ENCODE results near the gene CORO2A.
"Not testable (repeated sequence)": the region's sequence is repeated elsewhere in the genome, so short reads cannot be mapped to it uniquely, and the experiment has no call there.

The CORO2A gene

DNA sequence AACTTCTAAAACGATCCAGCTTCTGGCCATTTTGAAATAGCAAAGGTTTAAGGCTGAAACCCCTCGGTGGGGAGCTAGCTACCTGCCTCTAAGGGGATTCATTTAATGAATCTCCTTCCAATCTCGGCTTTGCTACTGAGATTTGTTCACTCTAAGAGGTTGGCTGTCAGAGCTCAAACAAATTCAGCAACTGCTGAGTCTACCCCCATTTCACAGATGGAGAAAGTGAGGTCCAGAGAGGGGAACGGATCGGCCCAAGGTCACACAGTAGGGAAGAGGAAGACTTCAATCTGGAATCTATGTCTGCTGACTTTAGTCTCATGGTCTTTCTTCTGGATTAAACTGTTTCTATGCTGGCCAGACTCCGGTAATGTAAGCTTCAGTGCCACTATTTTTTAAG lies 3.0 kb downstream of the CORO2A start:
- no peak for DNase-seq

DNA sequence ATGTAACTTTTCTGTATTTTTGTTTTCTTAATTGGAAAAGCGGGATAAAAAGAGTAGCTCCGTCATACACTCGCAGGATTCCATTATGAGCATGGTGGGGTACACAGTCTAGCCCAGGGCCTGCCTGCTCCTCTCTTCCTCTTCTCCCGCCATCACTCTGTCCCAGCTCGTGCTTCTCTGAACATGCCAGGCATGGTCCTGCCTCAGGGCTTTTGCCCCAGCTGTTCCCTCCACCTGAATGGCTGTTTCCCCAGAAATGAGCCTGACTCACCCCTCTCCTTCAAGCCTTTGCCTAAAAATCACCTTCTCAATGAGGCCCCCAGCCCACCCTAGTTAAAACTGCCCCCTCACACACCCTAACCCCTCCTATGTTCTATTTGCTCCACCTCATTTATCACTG lies 4.5 kb downstream of the CORO2A start:
- DNase-seq: no peak

DNA sequence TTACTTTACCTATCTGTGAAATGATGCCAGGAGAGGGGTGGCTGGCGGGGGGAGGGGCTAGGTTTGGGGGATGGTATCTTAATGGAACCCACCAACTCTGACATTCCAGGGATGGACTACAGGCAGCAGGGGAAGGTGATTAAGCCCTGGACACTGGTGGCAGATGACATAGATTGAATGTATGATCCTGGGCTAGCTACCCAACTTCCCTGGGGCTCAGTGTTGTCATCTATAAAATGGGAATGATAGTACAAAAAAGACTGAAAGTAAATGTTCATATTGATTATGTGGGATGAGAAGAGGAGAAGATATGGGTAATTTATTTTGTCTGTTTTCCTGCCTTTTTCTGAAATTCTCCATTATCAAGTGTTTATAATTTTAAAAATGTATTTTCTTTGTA lies 6.2 kb downstream of the CORO2A start:
- no peak for DNase-seq

DNA sequence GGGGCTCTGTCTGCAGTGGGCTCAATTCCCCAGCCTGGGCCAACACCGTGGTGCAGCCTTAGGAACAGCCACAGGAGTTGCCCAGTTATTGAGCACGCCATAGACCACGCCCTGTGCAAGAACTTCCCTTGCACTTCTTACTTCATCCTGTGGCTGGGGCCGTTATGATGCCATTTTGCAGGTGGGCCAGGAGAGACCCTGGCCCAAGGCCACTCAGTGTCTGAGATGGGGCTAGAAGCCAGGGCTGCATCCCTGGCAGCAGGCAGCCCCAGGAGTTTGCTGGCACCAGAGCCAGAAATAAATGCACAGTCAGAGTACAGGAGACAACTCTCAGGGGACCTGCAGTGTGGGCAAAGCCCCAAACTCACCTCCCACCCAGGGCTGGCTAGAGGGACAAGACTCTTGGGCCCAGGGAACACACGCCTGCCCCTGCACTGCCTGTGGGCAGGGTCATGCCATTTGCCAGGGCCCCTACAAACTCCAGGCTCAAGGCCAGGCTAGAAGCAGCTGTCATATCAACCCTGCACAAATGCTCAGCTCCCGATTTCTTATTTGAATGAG lies 6.7 kb downstream of the CORO2A start:
- no peak for DNase-seq

DNA sequence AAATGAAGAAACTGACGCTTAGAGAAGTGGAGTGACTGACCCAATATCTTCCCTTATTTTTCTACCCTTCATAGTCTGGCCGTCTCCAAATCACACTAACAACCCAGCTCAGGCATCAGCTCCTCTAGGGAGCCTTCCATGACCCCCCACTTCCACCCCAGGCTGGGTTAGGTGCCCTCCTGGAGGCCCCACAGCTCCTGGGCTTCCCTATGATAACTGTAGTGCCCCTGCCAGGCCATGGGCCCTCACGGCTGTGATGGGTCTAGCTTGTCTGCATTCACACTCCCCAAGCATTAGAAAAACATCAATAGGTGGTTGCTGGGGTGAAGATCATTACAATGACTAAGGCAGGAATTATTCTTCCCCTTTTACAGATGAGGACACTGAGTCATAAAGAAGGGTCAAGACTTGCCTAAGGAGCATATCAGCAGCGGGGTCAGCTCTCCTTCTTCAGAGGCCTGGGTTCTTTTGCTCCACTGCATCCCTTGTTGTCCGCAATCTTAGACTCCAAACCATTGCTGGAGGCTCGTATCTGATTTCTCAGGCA lies 7.3 kb downstream of the CORO2A start:
- DNase-seq: no peak

DNA sequence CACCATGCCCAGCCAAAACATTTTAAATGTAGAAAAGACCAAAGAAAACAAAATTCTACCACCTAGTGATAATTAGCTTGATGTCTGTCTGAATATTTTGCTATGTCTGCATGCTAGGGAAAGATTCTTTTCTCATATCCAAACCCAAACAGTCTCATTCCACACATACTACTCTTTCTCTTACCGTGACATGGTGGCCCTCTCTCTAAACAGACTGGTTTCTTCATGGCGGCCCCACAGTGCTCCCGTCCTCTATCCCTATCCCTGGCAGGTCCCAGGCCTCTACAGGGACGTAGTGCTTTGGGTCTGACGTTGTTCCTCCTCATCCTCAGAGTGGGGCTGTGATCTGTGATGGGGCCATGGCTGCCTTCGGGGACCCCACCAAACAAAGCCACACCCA lies 8.1 kb downstream of the CORO2A start:
- DNase-seq: no peak

DNA sequence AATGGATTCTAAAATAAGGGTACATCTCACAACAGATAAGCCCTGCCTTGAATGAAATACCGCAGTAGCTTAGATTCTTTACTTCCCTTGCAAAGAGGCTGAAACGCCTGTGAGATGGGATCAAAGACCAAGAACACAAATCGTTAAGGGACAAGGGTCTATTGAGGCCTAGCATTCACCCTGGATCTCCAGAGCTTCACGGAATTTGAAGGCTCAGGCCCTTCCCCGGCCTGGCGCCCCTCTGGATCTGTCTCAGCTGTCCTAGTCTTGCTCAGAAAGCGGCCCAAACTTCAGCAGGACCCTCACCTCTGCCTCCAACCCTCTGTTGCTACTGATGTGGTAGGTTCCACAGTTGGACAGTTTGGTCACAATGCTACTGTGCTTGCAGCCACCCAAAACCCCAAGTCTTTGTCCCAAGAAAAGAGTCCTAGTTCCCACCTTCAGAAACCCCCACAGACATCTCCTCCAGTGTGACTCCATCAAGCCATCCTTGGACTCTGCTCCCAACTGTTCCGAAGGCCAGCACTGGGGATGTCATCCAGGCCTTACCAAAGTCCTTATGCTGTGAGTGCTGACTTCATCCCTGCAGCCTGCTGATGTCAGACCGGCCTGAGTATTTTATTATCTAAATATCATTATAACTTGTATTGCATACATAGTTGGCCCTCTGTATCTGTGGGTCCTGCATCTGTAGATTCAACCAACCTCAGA lies 9.4 kb downstream of the CORO2A start:
- DNase-seq: no peak

DNA sequence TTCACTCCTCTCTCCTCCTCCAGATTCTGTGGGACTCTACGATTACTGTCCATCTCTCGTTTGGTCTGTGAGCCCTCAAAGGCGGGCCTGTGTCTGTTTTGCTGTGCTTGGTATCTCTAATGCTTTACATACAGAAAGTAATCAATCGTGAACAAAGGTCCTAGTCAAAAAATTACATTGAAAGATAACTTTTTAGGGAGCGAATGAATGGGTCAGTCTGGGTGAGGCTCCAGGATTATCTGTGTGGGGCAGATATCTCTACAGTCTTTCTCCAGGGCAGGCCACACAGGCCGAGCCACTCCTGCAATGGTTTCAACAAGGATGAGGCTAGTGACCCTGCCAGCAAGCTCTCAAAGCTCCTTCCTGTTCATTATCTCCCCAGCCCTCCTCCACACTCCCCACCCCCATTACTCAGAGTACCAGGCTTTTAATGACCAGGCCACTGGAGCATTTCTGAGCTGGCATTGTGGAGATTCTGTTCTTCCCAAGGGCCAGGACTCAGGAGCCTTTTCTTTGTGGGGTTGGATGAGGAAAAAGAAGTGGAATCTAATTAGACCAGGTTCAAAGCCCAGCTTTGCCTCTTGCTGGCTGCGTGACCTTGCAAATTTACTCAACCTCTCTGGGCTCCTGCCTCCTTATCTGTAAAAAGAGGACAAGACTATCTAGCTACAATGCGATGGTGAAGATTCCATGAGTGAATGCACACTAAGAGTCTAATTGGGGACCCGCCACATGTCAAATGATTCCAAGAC lies 10.2 kb downstream of the CORO2A start:
- DNase-seq: no peak

DNA sequence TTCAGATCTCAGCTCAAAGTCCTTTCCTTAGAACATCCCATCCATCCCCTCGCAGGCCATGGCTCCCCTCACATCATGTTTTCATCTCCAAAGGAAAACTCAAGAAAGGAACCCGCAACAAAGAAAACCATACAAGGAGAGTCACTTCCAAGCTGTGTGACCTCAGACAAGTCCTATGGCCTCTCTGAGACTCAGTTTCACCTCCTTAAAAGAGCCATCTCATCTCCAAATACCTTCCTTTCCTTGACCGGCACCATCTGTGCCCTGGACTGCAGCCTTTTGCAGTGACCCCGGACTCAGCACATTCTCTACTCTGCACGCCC lies 10.7 kb downstream of the CORO2A start:
- DNase-seq: no peak

DNA sequence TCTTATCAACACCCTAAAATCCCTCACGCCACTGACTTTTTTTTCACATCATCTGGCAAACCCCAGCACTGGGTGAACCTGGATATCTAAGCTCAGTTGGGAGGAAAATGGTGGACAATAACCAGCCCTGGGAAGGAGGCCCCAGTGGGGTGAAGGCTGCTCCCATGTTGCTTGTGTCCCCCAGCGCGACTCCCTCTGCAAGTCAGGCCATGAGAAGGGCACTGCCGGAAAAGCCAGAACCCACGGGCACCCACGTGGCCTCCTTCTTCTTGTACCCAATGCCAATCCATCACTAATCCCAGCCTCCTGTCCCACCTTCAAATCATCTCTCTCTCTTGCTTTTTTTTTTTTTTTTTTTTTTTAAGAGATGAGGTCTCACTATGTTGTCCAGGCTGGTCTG lies 11.4 kb downstream of the CORO2A start:
- no peak for DNase-seq

- DNase-seq: no peak
These were observed 13.3 kb downstream of the CORO2A start for GRCh38 chr9:98178874-98179850.

DNA sequence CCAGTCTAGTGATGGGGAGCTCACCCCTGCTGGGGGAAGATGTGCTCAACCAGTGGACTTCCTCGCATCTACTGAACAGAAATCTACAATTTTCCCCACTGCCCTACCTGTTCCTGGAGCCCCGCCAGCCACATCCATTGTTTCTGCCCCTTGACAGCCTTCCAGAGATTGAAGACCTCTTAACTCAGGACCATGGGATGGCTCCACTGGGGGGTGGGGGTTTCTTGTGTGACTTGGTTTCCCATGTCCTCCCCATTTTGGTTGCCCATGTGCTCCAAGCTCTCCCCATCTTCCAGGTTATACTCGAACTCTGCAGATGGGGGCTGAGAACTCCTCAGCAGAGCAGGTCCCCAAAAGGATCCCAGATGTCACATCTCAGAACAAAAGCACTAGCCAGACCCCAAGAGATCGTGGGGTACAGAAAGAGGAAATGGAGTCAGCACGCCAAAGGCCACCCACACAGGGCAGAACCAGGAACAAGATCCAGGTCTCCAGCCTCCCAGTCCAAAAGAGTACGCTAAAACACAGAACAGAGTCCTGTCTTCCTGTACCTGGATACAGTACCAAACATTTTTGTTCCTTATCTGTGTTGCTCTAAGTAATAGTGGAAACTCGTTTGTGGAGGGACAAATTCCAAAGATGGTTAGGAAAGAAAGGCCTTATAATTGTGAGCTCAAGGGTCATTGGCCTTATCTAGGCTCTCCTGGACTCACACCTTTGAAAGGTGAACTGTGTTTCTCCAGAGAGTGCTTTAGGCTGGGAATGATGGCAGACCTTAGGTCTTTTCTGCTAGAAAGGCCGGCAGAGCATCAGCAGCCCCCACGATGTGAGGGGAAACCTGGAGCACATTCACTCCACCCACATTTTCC lies 15.8 kb downstream of the CORO2A start:
- DNase-seq: no peak

DNA sequence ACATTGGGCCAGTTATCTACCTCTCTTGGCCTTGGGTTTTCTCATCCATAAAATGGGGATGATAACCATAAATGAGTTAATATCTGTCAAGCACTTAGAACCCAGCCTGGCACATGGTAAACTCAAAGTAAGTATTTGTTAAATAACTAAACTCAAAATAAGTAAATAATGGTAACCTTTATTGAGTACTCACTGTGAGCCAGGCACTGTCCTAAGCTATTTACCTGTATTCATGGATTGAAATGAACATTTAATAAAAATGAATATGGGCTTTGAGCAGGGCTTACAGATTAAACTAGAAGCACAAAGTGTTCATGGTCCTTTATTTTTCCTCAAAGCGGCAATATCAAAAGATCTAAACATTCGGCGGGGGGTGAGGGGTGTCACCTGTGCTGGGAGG lies 16.7 kb downstream of the CORO2A start:
- DNase-seq: no peak

GRCh38 chr9:98175028-98175569 lies 17.3 kb downstream of the CORO2A start:
- DNase-seq: no peak

GRCh38 chr9:98174502-98174918 lies 17.9 kb downstream of the CORO2A start:
- not testable (repeated sequence) for DNase-seq

- DNase-seq: no peak
These were observed 19.3 kb downstream of the CORO2A start for GRCh38 chr9:98173181-98173580.

GRCh38 chr9:98172604-98173003 lies 19.8 kb downstream of the CORO2A start:
- DNase-seq: no peak

- DNase-seq: no peak
These were observed 21.1 kb downstream of the CORO2A start for GRCh38 chr9:98171176-98171925.

- DNase-seq: no peak
These were observed 23.4 kb downstream of the CORO2A start for GRCh38 chr9:98168941-98169488.

DNA sequence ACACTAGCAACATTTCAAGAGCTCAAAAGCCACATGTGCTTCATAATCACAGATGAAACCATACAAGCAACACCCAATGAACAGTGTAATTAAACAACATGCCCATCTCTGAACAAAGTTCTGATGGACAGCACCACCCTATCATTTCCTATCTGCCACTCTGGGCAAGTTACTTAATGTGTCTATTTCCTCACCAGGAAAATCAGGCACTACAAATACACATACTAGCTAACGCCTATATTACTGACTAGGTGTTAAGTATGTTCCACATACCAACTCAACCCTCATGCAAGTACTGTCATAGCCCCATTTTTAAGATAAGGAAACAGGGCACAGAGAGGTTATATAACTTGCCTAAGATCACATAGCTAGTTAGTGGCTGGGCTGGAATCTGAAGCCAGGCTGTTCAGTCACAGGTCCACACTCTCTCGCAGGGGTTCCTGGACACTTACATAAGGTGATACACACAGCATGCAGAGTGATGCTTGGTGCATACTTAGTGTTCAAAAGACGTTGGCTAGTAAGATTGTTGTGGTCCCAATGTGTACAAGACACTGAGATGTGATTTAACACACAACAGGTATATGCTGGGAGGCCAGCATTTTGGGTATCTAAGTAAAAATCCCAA lies 24.2 kb downstream of the CORO2A start:
- DNase-seq: no peak

Data from cortex of kidney (tissue), 1 donor.